Liver (tissue), 9 donors: Measurements from ENCODE around the gene SLC35B3. TPM values are rescaled to one million over a fixed set of nuclear protein-coding genes. Genes with fewer than 3 reads are reported as not detected.

Source experiments
- DNase-seq: peaks from one replicate; pipeline ENCODE4 v3.0.0-alpha.2; 2017; ENCODE audit warnings: low spot score
- H3K27ac ChIP-seq, 2 donors: one replicate each; pipeline ENCODE4 v1.7.0; 2013; ENCODE audit warnings: inconsistent platforms in 2 of 2, low read length in 2 of 2, control low read depth in 1 of 2, low read depth in 1 of 2, mild to moderate bottlenecking in 1 of 2
- H3K27me3 ChIP-seq, 4 donors: one replicate each; pipeline versions ENCODE4 v1.6.1 to v1.7.0; 2013; ENCODE audit warnings: low read length in 3 of 4, inconsistent platforms in 1 of 4, mild to moderate bottlenecking in 1 of 4, moderate library complexity in 1 of 4; ENCODE audit not compliant: control insufficient read depth in 4 of 4, insufficient read depth in 4 of 4
- H3K36me3 ChIP-seq, 4 donors: one replicate each; pipeline versions ENCODE4 v1.6.1 to v1.7.0; 2013; ENCODE audit warnings: low read length in 3 of 4, mild to moderate bottlenecking in 3 of 4, low read depth in 1 of 4, moderate library complexity in 1 of 4; ENCODE audit not compliant: control insufficient read depth in 4 of 4, insufficient read depth in 3 of 4
- H3K4me1 ChIP-seq, 4 donors: one replicate each; pipeline versions ENCODE4 v1.6.1 to v1.7.0; 2013; ENCODE audit warnings: low read length in 3 of 4, mild to moderate bottlenecking in 3 of 4, moderate library complexity in 1 of 4; ENCODE audit not compliant: control insufficient read depth in 4 of 4, insufficient read depth in 4 of 4
- H3K4me3 ChIP-seq, 3 donors: one replicate each; pipeline versions ENCODE4 v1.6.1 to v1.7.0; 2013; ENCODE audit warnings: low read length in 3 of 3, control low read depth in 1 of 3, low read depth in 1 of 3, mild to moderate bottlenecking in 1 of 3
- H3K9ac ChIP-seq, 2 donors: one replicate each; pipeline ENCODE4 v1.7.0; 2013; ENCODE audit warnings: low read length in 2 of 2, mild to moderate bottlenecking in 2 of 2, moderate library complexity in 2 of 2, control low read depth in 1 of 2, low read depth in 1 of 2
- H3K9me3 ChIP-seq, 4 donors: one replicate each; pipeline versions ENCODE4 v1.6.1 to v1.7.0; 2013; ENCODE audit warnings: low read length in 3 of 4; ENCODE audit not compliant: control insufficient read depth in 4 of 4
- CTCF ChIP-seq: fragments of 150-350 bp; IDR thresholded peaks from 2 replicates; pipeline ENCODE4 v1.5.1; 2017; ENCODE audit warnings: improper control_type of control experiment, low read depth, low read length; ENCODE audit not compliant: missing input control
- EGR1 ChIP-seq, 2 donors: IDR thresholded peaks; 2 replicates each; pipeline ENCODE4 v1.6.1; 2016 to 2018; ENCODE audit warnings: antibody characterized with exemption in 2 of 2, low read depth in 2 of 2
- FOXA1 ChIP-seq: IDR thresholded peaks from 2 replicates; pipeline ENCODE4 v1.6.1; 2016; ENCODE audit warnings: antibody characterized with exemption
- FOXA2 ChIP-seq: IDR thresholded peaks from 2 replicates; pipeline ENCODE4 v1.6.1; 2016; ENCODE audit warnings: antibody characterized with exemption
- GABPA ChIP-seq, 2 donors: IDR thresholded peaks in 1 of 2; conservative IDR thresholded peaks in 1 of 2; 2 replicates each; pipeline ENCODE4 v1.6.1; 2016; ENCODE audit warnings: antibody characterized with exemption in 2 of 2, mild to moderate bottlenecking in 1 of 2, moderate library complexity in 1 of 2
- HNF4A ChIP-seq, 2 donors: conservative IDR thresholded peaks; 2 replicates each; pipeline ENCODE4 v1.6.1; 2016; ENCODE audit warnings: antibody characterized with exemption in 2 of 2, mild to moderate bottlenecking in 2 of 2
- HNF4G ChIP-seq: IDR thresholded peaks from 2 replicates; pipeline ENCODE4 v1.6.1; 2016; ENCODE audit warnings: antibody characterized with exemption
- JUND ChIP-seq, 2 donors: IDR thresholded peaks; 2 replicates each; pipeline ENCODE4 v1.6.1; 2016; ENCODE audit warnings: antibody characterized with exemption in 2 of 2
- NR2F2 ChIP-seq: IDR thresholded peaks from 2 replicates; pipeline ENCODE4 v1.6.1; 2016; ENCODE audit warnings: antibody characterized with exemption
- RAD21 ChIP-seq, 2 donors: IDR thresholded peaks; 2 replicates each; pipeline ENCODE4 v1.6.1; 2016; ENCODE audit warnings: antibody characterized with exemption in 2 of 2, mild to moderate bottlenecking in 2 of 2
- RXRA ChIP-seq, 2 donors: IDR thresholded peaks; 2 replicates each; pipeline ENCODE4 v1.6.1; 2017 to 2018; ENCODE audit warnings: antibody characterized with exemption in 2 of 2, mild to moderate bottlenecking in 1 of 2
- SP1 ChIP-seq: IDR thresholded peaks from 2 replicates; pipeline ENCODE4 v1.6.1; 2018; ENCODE audit warnings: antibody characterized with exemption, mild to moderate bottlenecking
- TAF1 ChIP-seq: conservative IDR thresholded peaks from 2 replicates; pipeline ENCODE4 v1.6.1; 2016; ENCODE audit warnings: antibody characterized with exemption, mild to moderate bottlenecking
- YY1 ChIP-seq: IDR thresholded peaks from 2 replicates; pipeline ENCODE4 v1.6.1; 2016; ENCODE audit warnings: antibody characterized with exemption, mild to moderate bottlenecking
- WGBS: extraction: QIAGEN DNeasy Blood & Tissue Kit; methylation state at CpG from one replicate; pipeline ENCODE4 v1.1.7; 2013; 5-methylcytosine and 5-hydroxymethylcytosine counted together
- polyA plus RNA-seq, 2 donors: library from polyadenylated mRNA; stranded (reverse) in 1 of 2; unstranded in 1 of 2; fragments of 200-250 nt in 1 of 2; fragments of >200 nt in 1 of 2; fragmentation: Nextera tagmentation in 1 of 2; extraction: Ambion mirVana in 1 of 2; gene quantifications; one replicate each; pipeline versions ENCODE4 v1.2.1 to v1.2.3, GENCODE V29; 2013 to 2015
- total RNA-seq, 2 donors: library from RNA; depleted of rRNA; stranded (reverse); fragments of >200 nt; gene quantifications; one replicate each; pipeline ENCODE4 v1.2.3, GENCODE V29; 2014
- TF ChIP-seq, protein P1 (sequence below): IDR thresholded peaks from 2 replicates; pipeline ENCODE4 v1.6.1; 2016; ENCODE audit warnings: antibody characterized with exemption
- TF ChIP-seq, protein P2 (sequence below): IDR thresholded peaks from 2 replicates; pipeline ENCODE4 v1.6.1; 2016; ENCODE audit warnings: antibody characterized with exemption
- TF ChIP-seq, protein P3 (sequence below): IDR thresholded peaks from 2 replicates; pipeline ENCODE4 v1.6.1; 2016; ENCODE audit warnings: antibody characterized with exemption
- TF ChIP-seq, protein P4 (sequence below): IDR thresholded peaks from 2 replicates; pipeline ENCODE4 v1.6.1; 2016; ENCODE audit warnings: antibody characterized with exemption, mild to moderate bottlenecking
- donor health status: healthy.
- donor health status: healthy.
- donor health status: healthy.
- donor health status: healthy.
- donor health status: healthy.

Gene SLC35B3
- total and polyA plus RNA-seq, 4 donors = 11.8 to 12.7 (median 12.2) TPM

GRCh38 chr6:8392569-8392968, 42.8 kb downstream of the SLC35B3 start:
- Histone ChIP-seq H3K36me3 (no peaks in the 10 kb centered on the region), H3K9me3 (no peaks in the 10 kb centered on the region), H3K4me3 (no peak overlapping the region), H3K27me3 (peaks cover 0 to 2% (median 0%) of the 10 kb centered on the region in 4 donors), H3K27ac (no peak overlapping the region), H3K9ac (no peak overlapping the region), H3K4me1 (no peaks in the 10 kb centered on the region)
- TF ChIP-seq HNF4G (no peak), RXRA (IDR thresholded peaks at IDR 0.05) (no peak), RAD21 (IDR thresholded peaks at IDR 0.05) (no peak), SP1 (no peak), TAF1 (no peak), GABPA (IDR thresholded peaks at IDR 0.05 in 1 of 2, conservative IDR thresholded peaks at IDR 0.05 in 1 of 2) (no peak), FOXA1 (no peak), CTCF (no peak)
- TF ChIP-seq, protein P1, sequence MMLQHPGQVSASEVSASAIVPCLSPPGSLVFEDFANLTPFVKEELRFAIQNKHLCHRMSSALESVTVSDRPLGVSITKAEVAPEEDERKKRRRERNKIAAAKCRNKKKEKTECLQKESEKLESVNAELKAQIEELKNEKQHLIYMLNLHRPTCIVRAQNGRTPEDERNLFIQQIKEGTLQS = no peak
- TF ChIP-seq, protein P2, sequence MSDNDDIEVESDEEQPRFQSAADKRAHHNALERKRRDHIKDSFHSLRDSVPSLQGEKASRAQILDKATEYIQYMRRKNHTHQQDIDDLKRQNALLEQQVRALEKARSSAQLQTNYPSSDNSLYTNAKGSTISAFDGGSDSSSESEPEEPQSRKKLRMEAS = no peak
- no peak for DNase-seq
- WGBS = 61% methylated on average over 2 of the region's 2 CpGs

GRCh38 chr6:8391934-8392333, 43.4 kb downstream of the SLC35B3 start:
- Histone ChIP-seq H3K36me3 (no peaks in the 10 kb centered on the region), H3K27ac (no peak overlapping the region), H3K9me3 (no peaks in the 10 kb centered on the region), H3K27me3 (peaks cover 0 to 2% (median 0%) of the 10 kb centered on the region in 4 donors), H3K9ac (no peak overlapping the region), H3K4me1 (no peaks in the 10 kb centered on the region), H3K4me3 (no peak overlapping the region)
- DNase-seq = no peak
- no peak for TF ChIP-seq SP1
- no peak for TF ChIP-seq FOXA2
- TF ChIP-seq, protein P3, sequence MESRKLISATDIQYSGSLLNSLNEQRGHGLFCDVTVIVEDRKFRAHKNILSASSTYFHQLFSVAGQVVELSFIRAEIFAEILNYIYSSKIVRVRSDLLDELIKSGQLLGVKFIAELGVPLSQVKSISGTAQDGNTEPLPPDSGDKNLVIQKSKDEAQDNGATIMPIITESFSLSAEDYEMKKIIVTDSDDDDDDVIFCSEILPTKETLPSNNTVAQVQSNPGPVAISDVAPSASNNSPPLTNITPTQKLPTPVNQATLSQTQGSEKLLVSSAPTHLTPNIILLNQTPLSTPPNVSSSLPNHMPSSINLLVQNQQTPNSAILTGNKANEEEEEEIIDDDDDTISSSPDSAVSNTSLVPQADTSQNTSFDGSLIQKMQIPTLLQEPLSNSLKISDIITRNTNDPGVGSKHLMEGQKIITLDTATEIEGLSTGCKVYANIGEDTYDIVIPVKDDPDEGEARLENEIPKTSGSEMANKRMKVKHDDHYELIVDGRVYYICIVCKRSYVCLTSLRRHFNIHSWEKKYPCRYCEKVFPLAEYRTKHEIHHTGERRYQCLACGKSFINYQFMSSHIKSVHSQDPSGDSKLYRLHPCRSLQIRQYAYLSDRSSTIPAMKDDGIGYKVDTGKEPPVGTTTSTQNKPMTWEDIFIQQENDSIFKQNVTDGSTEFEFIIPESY = no peak
- no peak for TF ChIP-seq NR2F2
- TF ChIP-seq TAF1 = no peak
- TF ChIP-seq, protein P2 = no peak
- no peak for TF ChIP-seq YY1
- TF ChIP-seq, protein P1 = no peak
- no peak for TF ChIP-seq RXRA (IDR thresholded peaks at IDR 0.05)
- TF ChIP-seq CTCF = no peak
- no peak for TF ChIP-seq FOXA1
- TF ChIP-seq GABPA (IDR thresholded peaks at IDR 0.05 in 1 of 2, conservative IDR thresholded peaks at IDR 0.05 in 1 of 2) = no peak
- TF ChIP-seq HNF4G = no peak
- TF ChIP-seq JUND (IDR thresholded peaks at IDR 0.05) = no peak
- TF ChIP-seq, protein P4, sequence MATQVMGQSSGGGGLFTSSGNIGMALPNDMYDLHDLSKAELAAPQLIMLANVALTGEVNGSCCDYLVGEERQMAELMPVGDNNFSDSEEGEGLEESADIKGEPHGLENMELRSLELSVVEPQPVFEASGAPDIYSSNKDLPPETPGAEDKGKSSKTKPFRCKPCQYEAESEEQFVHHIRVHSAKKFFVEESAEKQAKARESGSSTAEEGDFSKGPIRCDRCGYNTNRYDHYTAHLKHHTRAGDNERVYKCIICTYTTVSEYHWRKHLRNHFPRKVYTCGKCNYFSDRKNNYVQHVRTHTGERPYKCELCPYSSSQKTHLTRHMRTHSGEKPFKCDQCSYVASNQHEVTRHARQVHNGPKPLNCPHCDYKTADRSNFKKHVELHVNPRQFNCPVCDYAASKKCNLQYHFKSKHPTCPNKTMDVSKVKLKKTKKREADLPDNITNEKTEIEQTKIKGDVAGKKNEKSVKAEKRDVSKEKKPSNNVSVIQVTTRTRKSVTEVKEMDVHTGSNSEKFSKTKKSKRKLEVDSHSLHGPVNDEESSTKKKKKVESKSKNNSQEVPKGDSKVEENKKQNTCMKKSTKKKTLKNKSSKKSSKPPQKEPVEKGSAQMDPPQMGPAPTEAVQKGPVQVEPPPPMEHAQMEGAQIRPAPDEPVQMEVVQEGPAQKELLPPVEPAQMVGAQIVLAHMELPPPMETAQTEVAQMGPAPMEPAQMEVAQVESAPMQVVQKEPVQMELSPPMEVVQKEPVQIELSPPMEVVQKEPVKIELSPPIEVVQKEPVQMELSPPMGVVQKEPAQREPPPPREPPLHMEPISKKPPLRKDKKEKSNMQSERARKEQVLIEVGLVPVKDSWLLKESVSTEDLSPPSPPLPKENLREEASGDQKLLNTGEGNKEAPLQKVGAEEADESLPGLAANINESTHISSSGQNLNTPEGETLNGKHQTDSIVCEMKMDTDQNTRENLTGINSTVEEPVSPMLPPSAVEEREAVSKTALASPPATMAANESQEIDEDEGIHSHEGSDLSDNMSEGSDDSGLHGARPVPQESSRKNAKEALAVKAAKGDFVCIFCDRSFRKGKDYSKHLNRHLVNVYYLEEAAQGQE = no peak
- no peak for TF ChIP-seq RAD21 (IDR thresholded peaks at IDR 0.05)
- TF ChIP-seq HNF4A (conservative IDR thresholded peaks at IDR 0.05) = no peak
- TF ChIP-seq EGR1 (IDR thresholded peaks at IDR 0.05; ENCODE audit: low read depth in 2 of 2) = no peak
